Measurements from ENCODE around the gene ATP2B1. TPM values are rescaled to one million over a fixed set of nuclear protein-coding genes. Genes with fewer than 3 reads are reported as not detected.
"Not testable (repeated sequence)": the region's sequence is repeated elsewhere in the genome, so short reads cannot be mapped to it uniquely, and the experiment has no call there.

Gene ATP2B1
- total RNA-seq, 1 donor from 2014 or later = 28.4 TPM

DNA sequence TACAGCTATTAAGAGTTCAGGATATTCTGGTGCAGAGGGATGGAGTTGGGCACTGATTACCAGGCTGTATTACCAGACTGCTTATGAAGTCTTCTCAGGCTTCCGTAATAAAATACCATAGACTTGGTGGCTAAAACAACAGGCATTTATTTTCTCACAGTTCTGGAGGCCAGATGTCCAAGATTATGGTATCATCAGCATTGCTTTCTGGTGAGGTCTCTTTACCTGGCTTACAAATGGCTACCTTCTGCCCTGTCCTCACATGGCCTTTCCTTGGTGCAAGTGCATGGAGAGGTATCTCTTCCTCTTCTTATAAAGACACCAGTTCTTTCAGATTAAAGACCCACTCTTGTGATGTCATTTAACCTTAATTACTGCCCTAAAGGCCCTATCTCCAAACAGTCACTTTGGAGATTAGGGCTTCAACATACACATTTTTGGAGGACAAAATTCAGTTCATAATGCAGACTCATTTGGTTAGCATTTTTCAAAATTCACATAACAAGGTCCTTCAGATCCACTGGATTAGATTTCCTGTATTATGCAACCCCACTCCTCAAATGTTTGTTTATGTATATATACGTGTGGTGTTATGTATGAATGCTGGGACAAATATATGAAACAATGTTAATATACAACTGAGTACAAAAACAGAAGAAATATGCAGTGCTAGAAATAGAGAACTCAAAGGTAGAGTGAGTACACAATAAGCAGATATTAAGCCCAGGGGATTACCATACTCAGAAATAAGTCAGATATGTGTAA lies 9.3 kb upstream of the ATP2B1 start:
- no peak for DNase-seq (ENCODE audit: low read depth, low spot score)

DNA sequence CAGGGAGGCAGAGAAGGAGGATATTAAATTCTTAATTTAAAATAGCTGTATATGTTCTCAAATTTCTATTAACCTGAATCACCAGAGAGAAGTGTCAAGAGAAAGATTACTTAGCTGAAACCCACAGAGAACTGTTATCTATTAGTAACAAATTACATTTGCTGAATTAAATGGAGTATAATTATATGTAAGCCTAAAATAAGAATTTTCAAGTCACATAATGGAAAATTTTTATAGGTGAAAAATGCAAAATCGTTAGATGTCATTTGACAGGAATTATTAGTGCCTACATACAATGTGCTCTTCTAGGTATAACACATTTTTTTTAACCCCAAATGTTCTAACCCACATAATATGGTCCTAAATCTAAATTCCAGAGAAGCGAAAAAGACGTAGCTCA lies 4.1 kb upstream of the ATP2B1 start:
- DNase-seq (ENCODE audit: low read depth, low spot score) = no peak

DNA sequence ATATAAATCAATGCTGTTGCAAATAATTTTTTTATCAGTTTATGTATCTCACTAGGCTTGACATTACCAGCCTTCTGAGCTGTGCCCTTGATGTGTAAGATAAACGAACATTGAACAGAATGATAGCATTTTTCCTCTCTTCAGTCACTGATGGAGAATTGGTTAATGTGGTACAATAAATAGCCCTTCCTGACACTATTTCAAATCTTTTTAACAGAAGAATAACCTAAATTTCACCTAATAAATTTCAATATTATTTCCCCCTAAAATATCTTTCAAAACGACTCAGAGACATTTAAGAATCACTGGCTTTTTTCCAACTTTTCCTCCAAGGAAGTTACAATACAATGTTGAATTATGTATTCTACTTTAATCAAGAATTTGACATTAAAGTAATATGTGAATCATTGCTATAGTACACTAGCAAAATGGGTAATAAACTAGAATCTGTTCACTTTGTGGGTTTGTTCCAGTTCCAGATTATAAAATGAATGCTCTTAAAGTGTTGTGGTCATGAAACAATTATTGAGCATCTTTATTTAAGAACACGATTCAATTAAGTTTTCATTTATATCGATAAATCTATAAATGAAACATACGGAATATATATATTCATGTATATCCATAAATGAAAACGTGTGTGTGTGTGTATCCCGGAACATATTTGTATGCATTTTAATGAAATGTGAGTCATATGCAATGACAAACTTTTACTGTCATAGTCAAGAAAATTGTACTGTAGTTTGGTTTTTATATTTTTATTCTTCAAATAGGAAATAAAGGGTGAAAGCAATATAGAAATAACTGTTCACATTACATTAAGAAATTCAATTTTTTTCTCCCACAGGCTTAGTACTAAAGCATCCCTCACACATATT lies 2.5 kb upstream of the ATP2B1 start:
- DNase-seq (ENCODE audit: low read depth, low spot score) = no peak

DNA sequence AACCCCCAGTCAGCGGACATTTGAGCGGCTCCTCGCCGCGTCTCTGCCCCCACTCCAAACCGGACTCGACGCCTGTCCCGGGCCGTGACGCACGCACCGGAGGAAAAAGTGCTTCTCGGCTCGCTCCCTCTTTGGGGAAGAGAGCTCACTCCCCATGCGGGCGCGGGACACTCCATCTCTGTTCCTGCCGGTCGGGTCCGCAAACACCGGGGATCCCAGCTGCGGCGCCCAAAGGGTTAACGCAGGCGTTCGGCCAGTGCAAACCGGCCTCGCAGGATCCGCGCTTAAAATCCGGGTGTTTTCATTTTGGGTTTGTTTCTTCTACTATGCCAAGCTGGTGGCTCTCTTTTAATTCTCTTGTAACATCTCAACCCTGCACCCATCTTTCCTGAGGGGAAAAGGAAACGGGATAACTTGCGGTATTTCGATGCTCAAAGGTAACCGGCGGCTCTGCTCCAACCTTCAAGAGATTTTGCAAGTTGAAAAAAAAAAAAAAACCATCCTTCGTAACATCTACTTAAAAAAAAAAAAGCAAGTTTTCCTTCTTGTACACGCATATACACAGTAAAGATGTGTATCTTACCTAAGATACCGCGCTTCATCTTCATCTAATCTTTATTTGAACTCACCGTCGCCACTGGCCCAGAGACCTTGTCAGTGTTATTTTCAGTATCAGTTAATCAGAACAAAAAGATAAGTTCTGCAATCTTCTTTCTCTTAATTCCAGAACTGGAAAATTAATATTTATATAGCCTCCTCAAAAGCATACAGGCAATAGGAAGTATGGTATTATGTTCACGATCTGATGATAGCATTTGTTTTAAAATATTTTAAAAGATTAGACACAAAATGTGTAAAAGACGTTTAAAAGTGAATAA lies 1.6 kb upstream of the ATP2B1 start:
- DNase-seq (ENCODE audit: low read depth, low spot score) = no peak

DNA sequence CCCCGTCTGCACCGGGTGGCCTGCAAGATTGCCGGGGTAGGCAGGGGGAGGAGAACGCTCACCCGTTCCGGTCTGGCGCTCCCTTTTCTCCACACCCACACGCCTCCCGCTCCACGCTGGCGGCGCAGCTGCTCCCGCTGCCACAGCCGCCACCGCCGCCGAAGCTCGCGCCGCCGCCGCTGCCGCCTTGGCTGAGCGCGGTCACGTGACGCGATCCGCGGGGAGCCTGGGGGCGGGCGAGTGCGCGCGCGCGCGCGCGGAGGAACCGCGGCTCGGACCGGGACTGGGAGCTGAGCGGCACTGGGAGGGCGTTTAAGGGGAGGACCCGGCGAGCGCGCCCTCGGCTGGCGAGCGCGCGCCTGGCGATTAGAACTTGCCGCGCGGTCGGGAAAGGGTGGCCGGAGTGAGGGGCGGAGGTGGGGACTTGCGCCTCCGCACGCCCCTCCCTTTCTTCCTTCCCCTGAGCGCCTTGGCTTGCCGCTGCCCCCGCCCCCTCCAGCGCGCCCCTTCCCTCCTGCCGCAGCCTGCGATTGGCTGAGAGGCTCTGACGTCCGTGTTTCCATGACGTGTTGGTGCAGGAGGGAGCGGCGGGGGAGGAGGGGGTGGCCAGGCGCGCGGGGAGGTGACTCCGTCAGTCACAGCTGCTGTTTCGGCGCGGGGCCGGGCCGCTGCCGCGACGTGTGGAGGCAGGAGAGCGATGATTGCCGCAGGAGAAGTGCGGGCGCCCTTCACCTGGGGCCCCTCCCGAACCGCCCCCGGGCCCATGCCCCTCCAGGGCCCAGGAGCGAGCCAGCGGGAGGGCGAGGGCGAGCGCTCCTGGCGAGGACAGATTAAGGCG lies 738 bp upstream of the ATP2B1 start:
- DNase-seq (ENCODE audit: low read depth, low spot score) = peak; percentile 97

DNA sequence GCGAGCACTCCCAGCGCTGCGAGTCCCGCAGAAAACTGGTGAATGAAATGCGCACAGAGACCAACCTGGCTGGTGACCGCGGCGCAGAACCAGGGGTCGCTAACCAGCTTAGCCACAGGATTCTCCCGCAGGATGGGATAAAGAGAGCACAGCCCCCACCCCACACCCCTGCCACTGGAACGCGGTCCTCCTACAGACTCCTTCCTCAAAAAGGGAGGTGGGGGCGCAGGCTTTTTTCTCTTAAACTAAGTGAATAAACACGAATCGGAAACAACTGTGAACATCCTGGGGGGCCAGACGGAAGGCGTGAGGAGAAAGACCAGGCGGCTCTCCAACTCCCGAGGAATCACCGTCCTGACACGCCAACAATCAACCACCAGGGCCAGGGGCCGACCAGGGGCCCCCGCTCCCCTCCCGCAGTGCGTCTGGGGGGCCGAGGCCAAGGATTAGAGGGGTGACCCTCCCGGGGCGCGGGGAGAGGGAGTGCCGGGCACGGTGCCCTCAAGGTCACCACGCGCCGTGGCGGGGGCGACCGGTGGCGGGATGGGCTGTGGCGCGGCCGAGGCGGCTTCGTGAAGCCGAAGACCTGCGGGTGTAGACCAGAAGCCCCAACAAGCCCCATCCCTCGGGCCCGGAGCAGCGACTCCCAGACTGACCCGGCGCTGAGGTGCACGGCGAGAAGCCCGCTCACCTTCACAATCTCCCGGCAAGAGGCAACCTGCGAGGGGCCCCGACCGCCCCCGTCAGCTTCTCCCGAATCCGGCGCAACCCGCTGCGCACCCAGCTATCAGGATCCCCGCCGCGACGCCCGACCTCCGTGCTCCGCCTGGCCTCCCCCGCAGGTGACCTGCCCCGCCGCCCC lies 704 bp downstream of the ATP2B1 start:
- DNase-seq (ENCODE audit: low read depth, low spot score) = no peak

DNA sequence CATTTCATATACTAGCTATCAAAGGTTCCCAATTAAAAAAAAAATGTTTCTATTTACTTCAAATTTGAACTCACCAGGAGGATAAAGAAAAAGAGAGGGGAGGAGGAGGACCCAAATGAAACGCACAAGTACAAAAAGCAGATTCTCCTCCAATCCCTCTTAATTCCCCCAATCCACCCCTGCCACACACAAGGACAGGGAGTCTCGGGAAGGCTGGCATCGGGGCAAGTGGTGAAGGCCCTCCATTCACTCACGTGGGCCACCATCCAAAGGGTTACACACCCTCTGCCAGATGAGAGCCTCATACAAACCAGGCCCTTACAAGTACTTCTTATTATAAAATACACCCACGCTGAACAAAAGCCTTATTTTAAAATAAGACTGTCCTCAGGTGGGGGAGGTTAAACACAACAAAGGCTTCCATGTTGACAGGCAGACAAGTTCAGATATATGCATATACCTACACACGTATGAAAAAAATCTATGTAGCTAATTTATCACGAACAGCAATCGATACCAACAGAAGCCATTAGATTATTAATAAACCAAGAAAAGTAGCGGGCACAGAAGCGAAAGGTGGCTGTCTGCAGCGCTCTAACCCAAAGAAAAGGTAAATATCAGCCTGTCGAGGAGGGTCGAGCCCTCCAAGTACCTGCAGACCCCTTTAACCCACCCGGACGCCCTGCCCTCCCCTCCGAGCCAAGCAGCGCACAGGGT lies 1.5 kb downstream of the ATP2B1 start:
- DNase-seq (ENCODE audit: low read depth, low spot score) = no peak

DNA sequence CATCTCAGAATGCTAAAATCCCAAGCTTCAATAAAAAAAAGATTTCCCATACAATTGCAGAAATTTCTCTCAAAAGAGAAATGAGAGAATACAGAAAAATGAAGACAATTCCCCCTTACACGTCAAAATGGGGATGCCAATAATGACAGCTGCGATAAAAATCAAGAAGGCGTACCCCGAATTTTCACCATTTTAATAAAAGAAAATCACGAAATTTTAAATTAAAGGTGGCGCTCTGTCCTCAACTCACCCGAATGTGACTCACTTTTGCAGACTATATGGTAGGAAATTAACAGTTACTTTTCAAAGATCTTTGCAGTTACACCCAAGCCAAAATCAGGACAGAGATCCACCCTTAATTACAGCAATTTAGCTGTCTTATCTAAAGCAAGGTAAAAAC lies 2.1 kb downstream of the ATP2B1 start:
- DNase-seq (ENCODE audit: low read depth, low spot score) = no peak

DNA sequence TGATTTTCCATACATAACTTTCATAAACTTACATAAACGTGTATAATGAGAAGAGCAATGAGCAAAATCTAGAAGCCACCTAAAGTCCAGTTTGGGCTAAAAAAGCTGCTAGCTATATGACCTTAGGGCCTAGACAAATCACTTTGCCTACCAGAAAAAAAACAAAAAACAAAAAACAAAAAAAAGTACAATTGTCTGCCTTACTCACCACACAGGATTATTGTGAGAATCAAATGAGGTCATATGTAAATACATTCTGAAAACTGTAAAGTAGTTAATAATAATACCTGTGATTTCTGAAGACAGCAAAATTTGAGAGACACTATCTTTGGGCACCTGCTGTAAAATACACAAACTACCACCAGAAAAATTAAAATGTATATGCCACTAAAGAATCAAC lies 4.2 kb downstream of the ATP2B1 start:
- no peak for DNase-seq (ENCODE audit: low read depth, low spot score)

DNA sequence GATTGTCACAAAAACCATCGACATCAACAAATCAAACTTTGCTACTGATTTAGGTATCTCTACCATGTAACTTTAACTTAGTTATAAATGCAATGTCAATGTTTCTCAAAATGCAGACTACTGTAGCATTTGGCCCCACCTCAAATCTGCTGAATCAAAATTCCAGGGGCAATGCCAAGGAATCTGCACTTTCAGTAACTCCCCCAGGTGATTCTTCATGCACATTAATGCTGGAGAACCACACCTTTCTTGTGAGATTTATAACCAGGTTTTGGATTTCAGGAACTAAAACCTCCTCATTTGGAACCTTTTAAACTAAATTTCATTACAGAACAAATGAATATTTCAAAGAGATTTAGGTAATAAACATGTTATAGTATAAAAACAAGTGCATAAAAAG lies 4.9 kb downstream of the ATP2B1 start:
- DNase-seq (ENCODE audit: low read depth, low spot score) = no peak

DNA sequence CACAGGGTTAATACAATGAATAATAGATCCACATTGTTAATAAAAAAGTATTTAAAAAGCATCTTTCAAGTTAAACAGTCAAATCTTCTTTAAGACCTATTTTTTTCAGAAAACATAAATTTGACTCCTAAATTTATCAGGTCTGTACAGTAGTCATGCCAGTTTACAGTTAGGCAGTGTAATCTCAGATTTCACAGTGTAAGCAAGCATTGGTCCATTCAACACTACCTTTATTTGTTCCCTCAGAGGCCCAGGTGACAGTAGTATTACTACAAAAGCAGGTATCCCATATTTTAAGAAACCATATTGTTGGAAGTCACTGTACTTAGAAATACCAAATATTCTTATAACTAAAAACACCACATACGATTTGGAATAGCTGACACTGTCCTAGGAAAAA lies 6.1 kb downstream of the ATP2B1 start:
- no peak for DNase-seq (ENCODE audit: low read depth, low spot score)

DNA sequence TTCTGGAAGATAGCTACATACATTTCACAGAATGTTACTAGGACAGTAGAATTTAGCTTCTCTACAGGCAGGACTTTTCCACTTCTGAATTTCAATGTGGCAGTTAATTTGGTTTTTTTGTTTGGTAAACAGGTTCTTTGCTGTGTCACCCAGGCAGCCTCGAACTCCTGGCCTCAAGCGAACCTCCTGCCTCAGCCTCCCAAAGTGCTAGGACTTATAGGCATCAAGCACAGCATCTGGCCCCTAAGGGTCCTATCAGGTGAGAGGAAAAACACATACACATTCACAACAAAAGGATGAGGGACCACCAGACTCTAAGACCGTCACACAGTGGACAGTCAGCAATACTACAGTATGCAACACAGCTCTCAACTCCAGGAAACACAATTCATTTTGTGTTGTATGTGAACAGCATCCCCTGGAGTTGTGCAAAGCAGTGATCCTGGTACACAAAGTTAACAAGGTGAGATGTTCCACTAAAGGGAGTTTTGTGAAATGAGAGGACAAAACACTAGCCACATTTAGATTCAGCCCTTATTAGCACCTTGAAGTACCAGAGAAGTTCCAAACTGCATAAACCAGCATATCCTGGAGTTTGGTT lies 6.9 kb downstream of the ATP2B1 start:
- no peak for DNase-seq (ENCODE audit: low read depth, low spot score)

DNA sequence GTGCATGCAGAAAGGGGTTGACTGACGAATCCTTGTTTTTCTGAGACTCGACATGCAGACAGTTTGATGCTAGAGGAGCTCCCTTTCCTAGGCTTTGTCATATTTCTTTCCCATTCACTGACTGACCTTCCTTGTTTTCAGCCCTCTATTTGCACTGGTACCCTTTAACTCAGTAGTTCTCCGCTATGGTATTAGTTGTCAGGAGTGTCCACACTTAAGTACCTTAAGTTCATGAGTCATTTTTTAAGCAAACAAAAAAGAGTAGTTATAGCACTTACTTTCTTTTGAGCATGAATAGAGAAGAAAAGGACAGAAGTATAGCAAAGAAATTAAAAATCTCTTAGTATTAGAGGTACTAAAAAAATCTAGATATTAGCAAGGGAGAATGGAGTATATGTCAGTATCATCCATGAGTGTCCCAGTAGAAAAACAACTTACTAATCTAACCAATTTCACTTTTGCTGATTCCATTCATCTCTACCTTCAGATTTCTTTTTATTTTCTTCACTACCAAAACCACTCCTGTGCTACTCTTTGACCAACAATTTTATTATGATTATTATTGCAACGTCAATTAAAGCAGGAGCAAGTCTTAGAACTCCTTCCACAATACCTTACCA lies 8.3 kb downstream of the ATP2B1 start:
- DNase-seq (ENCODE audit: low read depth, low spot score) = no peak

DNA sequence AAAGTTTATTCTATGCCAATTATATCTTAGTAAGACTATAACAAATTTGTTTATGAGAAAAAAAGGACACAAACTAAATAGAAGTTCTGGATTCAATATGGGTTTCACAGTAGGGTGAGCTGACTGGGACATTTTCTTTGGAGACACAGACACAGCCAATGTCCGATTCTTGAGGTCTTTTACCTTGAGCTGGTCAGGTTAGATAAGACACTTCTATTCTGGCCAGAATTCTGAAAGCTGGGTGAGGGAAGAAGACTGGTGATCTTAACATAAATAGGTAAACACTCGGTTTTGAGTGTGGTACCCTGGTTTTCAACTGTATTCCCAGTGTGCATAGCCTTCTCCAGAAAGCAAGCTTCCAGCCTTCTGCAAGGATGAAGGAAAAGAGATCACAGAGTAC lies 10.0 kb downstream of the ATP2B1 start:
- no peak for DNase-seq (ENCODE audit: low read depth, low spot score)

DNA sequence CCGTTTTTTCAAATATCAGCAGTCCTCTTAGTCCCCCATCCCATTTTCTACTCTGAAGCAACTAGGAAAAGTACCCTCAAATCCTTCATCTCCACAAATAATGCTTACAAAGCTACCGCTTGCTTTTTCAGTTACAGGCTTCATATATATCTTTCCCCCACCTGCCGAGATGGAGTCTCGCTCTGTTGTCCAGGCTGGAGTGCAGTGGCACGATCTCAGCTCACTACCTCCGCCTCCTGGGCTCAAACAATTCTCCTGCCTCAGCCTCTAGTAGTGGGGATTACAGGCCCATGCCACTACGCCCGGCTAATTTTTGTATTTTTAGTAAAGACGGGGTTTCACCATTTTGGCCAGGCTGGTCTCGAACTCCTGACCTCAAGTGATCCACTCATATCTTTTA lies 10.9 kb downstream of the ATP2B1 start:
- DNase-seq (ENCODE audit: low read depth, low spot score) = not testable (repeated sequence)

DNA sequence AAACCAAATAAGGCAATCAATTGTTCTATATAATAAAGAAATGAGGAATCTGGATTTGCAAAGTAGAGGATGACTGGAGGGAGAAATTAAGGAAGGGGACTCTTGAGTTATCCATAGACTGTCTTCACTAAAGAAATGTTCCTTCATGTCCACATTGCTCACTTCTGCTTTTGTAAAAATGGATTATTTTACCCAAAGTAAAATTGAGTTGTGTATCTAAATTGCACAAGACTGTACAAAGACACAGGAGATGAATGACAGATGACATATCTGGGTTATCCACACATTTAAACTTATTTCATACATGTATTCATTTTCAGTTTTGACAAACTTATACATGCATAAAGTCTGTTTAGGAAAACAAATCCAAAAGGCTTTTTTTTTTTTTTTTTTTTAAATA lies 11.3 kb downstream of the ATP2B1 start:
- DNase-seq (ENCODE audit: low read depth, low spot score) = no peak

DNA sequence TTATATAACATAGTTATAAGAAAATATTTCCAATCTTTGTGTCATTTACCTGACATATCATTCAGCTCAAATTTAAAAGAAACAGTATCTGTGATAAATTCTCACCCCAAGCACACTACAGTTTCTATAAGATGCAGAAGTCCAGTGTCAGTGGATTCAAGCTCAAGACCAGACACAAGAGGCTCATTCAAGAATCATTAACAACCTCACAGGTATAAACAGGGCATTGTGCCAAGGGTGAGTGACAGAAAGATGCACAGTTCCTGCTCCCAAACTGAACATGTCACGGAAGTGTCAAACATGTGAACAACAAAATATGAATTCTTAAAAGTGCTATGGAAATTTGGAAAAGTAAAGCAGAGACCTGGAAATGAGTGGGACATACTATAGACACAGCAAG lies 12.8 kb downstream of the ATP2B1 start:
- DNase-seq (ENCODE audit: low read depth, low spot score) = no peak

DNA sequence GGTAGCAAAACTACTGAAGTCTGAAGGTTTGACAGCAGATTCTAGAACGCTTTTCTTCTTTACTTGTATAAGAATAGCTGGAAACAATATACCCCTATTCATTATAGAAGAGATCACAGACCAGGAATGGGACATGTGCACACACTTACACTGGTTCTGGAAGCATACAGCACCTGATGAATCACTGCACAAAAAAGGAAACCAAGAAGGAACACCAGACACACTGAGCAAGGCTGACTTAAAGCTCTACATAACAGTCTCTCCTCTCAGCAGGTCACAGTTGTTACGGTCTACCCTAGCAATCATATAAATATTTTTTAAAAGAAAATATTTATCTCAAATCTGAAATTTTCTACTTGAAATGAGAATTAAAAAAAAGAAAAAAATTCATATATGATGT lies 13.5 kb downstream of the ATP2B1 start:
- no peak for DNase-seq (ENCODE audit: low read depth, low spot score)
